ENCODE results near the gene LRRC4.
A peak's percentile ranks its signal among the peaks of the same experiment; 100 is the strongest.

Gene LRRC4

DNA sequence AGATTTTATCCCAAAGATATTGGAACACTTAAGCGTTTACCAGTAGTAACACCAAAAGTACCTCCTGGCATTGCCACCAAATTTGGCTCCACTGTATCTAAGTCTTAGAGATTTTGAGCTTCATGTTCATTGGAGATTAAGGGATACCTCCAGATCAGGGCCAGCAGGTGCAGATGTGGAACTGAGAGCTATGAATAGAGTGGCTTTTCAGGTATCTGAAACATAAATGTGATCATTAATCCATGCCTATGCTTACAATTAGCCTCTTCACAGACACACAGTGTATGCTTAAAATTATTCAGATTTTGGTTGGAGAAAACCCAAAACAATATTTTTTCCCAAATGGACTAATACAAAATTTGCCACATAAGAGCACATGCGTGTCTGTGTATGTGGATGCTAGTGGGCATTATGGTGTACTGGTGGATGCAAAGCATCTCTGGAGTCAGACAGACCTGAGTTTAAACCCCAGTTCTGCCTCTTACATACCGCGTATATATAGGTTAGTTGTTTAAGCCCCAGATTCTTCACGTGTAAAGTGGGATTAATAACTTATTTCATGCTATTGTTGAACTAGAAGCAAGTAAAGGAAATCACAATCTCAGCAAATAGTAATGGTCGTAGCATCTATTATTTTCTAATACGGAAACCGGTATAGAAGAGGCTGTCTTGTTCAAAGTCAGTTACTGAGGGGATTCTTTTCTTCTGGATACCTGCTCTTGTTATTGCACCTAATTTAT, 6.8 kb upstream of the LRRC4 start:
- TF ChIP-seq, protein P1, sequence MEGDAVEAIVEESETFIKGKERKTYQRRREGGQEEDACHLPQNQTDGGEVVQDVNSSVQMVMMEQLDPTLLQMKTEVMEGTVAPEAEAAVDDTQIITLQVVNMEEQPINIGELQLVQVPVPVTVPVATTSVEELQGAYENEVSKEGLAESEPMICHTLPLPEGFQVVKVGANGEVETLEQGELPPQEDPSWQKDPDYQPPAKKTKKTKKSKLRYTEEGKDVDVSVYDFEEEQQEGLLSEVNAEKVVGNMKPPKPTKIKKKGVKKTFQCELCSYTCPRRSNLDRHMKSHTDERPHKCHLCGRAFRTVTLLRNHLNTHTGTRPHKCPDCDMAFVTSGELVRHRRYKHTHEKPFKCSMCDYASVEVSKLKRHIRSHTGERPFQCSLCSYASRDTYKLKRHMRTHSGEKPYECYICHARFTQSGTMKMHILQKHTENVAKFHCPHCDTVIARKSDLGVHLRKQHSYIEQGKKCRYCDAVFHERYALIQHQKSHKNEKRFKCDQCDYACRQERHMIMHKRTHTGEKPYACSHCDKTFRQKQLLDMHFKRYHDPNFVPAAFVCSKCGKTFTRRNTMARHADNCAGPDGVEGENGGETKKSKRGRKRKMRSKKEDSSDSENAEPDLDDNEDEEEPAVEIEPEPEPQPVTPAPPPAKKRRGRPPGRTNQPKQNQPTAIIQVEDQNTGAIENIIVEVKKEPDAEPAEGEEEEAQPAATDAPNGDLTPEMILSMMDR (IDR thresholded peaks at IDR 0.05; ENCODE audit: low read depth, low read length) = no peak
- no peak for DNase-seq (ENCODE audit: extremely low read depth, low read depth)

DNA sequence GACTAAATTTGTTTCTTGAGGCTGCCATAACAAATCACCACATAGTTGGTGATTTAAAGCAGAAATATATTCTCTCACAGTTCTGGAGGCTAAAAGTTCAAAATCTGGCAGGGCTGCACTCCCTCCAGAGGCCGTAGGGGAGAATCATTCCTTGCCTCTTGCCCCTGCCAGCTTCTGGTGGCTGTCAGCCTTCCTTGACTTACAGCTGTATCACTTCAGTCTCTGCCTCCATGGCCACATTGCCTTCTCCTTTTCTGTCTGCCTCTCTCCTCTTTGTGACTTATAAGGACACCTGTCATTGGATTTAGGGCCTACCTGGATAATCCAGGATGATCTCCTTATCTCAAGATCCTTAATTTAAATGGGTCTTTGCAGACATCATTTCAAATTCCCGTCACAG, 5.8 kb upstream of the LRRC4 start:
- DNase-seq (ENCODE audit: extremely low read depth, low read depth) = no peak

DNA sequence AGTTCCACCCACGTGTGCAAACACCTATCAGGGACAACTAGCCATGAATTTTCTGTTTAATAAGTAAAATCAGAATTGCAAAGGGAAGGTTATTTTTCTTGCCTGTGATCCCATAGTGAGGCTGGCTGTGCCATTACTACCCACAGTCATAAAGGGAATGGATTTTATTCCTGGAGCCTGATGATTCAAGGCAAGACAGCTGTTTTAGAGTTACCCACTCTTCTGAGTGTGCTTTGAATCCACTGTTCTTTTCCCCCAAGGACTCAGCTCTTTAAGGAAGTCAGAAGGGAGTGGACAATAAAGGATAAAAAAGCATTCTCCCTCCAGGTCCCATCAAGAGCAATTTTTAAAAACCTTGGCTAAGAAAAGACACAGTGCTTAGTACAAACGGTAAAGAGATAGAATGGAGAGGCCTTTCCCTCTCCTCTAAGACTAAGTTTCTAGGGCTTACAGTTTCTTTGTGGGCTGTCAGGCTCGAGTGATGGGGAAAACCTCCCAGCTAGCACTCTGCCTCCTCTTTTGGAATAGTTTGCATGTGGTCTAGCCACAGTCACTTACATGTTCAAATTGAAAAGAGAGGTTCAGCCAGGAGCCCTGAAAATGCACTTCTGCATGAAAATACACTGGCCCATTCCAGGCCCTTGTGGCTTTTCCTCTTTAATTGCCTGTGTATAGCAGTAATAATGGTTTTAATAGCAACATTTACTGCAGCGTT, 5.1 kb upstream of the LRRC4 start:
- TF ChIP-seq, protein P1 (IDR thresholded peaks at IDR 0.05; ENCODE audit: low read depth, low read length) = no peak
- no peak for DNase-seq (ENCODE audit: extremely low read depth, low read depth)

More for the DNA sequence above, 5.8 kb upstream of the LRRC4 start:
- TF ChIP-seq, protein P1 (IDR thresholded peaks at IDR 0.05; ENCODE audit: low read depth, low read length) = no peak; the same call in 1 of the 2 replicates

DNA sequence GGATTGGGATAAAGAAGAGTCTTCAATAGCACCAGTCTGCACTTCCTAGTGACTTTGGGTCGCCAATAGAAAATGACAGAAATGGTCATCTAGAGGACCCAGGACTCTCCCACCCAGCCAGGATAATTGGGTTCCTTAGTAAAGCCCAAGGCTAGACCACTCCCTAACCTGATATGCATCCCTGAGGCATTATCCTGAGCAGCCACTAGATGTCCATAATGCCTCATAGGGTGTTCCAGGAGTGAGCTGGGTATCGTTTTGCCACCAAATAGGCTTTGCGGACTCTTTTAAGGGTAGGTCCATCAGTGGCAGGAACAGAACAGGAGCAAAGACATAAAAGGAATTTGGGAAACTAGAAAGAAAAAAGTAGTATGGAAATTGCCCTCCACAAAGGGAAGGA, 4.5 kb upstream of the LRRC4 start:
- TF ChIP-seq, protein P1 (IDR thresholded peaks at IDR 0.05; ENCODE audit: low read depth, low read length) = peak; percentile 33
- DNase-seq (ENCODE audit: extremely low read depth, low read depth) = no peak

DNA sequence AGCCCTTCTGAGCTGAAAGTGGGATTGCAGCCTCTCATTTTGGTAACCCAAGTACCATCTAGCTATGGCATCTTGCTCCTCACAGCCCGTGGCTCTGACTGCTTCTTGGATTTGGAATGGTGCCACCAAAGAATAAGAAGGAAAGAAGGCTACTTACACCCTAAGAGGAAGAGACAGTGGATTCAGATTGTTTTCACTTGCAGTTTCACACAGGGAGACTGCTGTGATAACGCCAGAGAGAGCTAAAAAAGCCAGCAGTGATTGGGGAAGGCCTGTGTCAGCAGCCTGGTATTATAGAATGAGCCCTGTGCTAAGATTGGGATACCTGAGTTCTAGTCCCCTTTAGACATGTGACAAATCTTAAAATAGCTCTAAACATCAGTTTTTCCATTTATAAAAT, 3.6 kb upstream of the LRRC4 start:
- DNase-seq (ENCODE audit: extremely low read depth, low read depth) = no peak

DNA sequence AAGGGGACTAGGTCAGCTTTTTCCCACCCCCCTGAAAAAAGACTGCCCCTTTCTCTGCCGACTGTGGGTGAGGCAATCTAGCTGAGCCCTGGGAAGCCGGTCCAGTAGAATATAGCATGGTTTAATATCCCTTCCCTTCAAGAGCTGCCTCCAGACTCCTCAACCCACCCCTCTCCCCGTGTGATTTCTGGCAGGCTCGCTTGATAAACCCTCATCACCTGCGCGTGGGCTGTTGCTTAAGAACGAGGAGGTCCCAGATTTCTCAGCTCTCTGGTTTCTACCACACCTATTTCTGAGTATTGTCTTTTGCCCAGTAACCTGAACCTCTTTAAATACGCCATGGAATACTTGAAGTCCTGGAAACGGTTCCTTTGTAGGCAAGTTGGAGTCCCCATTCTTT, 2.0 kb upstream of the LRRC4 start:
- TF ChIP-seq, protein P1 (IDR thresholded peaks at IDR 0.05; ENCODE audit: low read depth, low read length) = no peak
- DNase-seq (ENCODE audit: extremely low read depth, low read depth) = no peak

More for the DNA sequence above, 3.6 kb upstream of the LRRC4 start:
- TF ChIP-seq, protein P1 (IDR thresholded peaks at IDR 0.05; ENCODE audit: low read depth, low read length) = no peak

DNA sequence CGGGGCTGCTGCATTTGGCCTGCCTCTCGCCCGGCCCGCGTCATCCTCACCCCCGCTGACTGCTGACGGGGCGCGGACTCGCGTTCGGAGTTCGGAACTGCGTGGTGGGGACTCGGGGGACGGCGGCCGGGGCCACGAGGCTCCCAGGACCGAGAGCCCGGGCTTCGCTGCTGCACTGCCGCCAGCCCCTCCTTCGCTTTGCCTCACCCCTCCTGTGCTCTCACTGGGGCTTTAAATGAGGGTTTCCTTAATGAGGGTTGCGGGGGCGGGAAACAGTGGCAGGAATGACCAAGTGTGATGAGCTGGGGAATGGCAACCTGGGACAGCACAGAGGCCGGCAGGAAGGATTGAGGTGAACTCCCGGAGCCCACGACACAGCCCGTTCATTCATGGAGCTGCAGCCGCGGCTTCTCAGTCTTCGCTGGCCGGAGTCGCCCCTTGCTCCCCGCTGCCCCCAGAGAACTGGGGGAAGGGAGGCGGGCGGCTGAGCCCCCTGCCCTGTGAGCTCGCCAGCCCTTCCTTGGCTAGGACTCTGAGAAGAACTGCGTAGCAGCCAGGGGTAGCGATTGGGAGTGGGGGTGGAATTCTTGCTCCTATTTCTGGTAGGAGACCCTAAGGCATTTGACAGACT, 1.5 kb upstream of the LRRC4 start:
- TF ChIP-seq, protein P1 (IDR thresholded peaks at IDR 0.05; ENCODE audit: low read depth, low read length) = no peak
- DNase-seq (ENCODE audit: extremely low read depth, low read depth) = no peak
